GM21528 (cell line): ENCODE results near the gene DTNA.
A peak's percentile ranks its signal among the peaks of the same experiment; 100 is the strongest.
"Not testable (repeated sequence)": the region's sequence is repeated elsewhere in the genome, so short reads cannot be mapped to it uniquely, and the experiment has no call there.

Experiments
- ATAC-seq: cut with Tn5 transposase; IDR thresholded peaks from one replicate; pipeline ENCODE4 v1.9.1; 2021; ENCODE audit warnings: mild to moderate bottlenecking, moderate library complexity; ENCODE audit not compliant: unreplicated experiment, low FRiP score

The DTNA gene

GRCh38 chr18:34709750-34710441 is at the start of gene DTNA:
Gene DTNA, plus strand, starts transcription at chr18:34710298. Its CDS starts 45,679 bp downstream, at chr18:34755977.
- no peak for ATAC-seq

GRCh38 chr18:34660572-34660971 is 49.5 kb upstream of the DTNA start:
- no peak for ATAC-seq

GRCh38 chr18:34661464-34662087 is 48.5 kb upstream of the DTNA start:
- ATAC-seq: peak; percentile 97

- ATAC-seq: no peak
Observed at GRCh38 chr18:34676816-34677574, 33.1 kb upstream of the DTNA start.

GRCh38 chr18:34689750-34690149 is 20.3 kb upstream of the DTNA start:
- ATAC-seq: not testable (repeated sequence)

- no peak for ATAC-seq
Observed at GRCh38 chr18:34691614-34692013, 18.5 kb upstream of the DTNA start.

- no peak for ATAC-seq
Observed at GRCh38 chr18:34694591-34695165, 15.4 kb upstream of the DTNA start.

GRCh38 chr18:34695310-34695709 is 14.8 kb upstream of the DTNA start:
- ATAC-seq: no peak

GRCh38 chr18:34696671-34697070 is 13.4 kb upstream of the DTNA start:
- no peak for ATAC-seq

GRCh38 chr18:34697233-34697632 is 12.9 kb upstream of the DTNA start:
- ATAC-seq: no peak

- no peak for ATAC-seq
Observed at GRCh38 chr18:34697891-34698290, 12.2 kb upstream of the DTNA start.

- ATAC-seq: no peak
Observed at GRCh38 chr18:34701911-34702310, 8.2 kb upstream of the DTNA start.

GRCh38 chr18:34702814-34703213 is 7.3 kb upstream of the DTNA start:
- ATAC-seq: no peak

GRCh38 chr18:34704074-34704473 is 6.0 kb upstream of the DTNA start:
- ATAC-seq: no peak

GRCh38 chr18:34704823-34705222 is 5.3 kb upstream of the DTNA start:
- no peak for ATAC-seq

GRCh38 chr18:34707670-34708069 is 2.4 kb upstream of the DTNA start:
- no peak for ATAC-seq

GRCh38 chr18:34709104-34709503 is 994 bp upstream of the DTNA start:
- no peak for ATAC-seq

- no peak for ATAC-seq
Observed at GRCh38 chr18:34710458-34710914, 388 bp downstream of the DTNA start.

- no peak for ATAC-seq
Observed at GRCh38 chr18:34710934-34711333, 836 bp downstream of the DTNA start.

- ATAC-seq: not testable (repeated sequence)
Observed at GRCh38 chr18:34716111-34716510, 6.0 kb downstream of the DTNA start.

- ATAC-seq: no peak
Observed at GRCh38 chr18:34718610-34719009, 8.5 kb downstream of the DTNA start.
